Vagina (tissue), 2 donors: Measurements from ENCODE around the gene CAP2.
"Not testable (repeated sequence)": the region's sequence is repeated elsewhere in the genome, so short reads cannot be mapped to it uniquely, and the experiment has no call there.

Experiments
- CTCF ChIP-seq, 3 experiments: fragments of 450-650 bp in 2 of 3; fragments of 200-600 bp in 1 of 3; sonication (generic) in 1 of 3; IDR thresholded peaks; one replicate each; pipeline ENCODE4 v1.5.1; 2017 to 2019; ENCODE audit warnings: antibody characterized with exemption in 3 of 3, mild to moderate bottlenecking in 2 of 3, moderate library complexity in 2 of 3
- POLR2A ChIP-seq, 2 donors: fragments of 450-650 bp; IDR thresholded peaks; one replicate each; pipeline ENCODE4 v1.6.1; 2017; ENCODE audit warnings: antibody characterized with exemption in 2 of 2, mild to moderate bottlenecking in 2 of 2, moderate library complexity in 2 of 2
- POLR2AphosphoS5 ChIP-seq, 2 donors: sonication (generic); formaldehyde crosslinking; IDR thresholded peaks; one replicate each; pipeline ENCODE4 v1.9.0; 2017; ENCODE audit warnings: antibody characterized with exemption in 2 of 2, mild to moderate bottlenecking in 2 of 2, low read depth in 1 of 2; ENCODE audit not compliant: insufficient read depth in 1 of 2

DNA sequence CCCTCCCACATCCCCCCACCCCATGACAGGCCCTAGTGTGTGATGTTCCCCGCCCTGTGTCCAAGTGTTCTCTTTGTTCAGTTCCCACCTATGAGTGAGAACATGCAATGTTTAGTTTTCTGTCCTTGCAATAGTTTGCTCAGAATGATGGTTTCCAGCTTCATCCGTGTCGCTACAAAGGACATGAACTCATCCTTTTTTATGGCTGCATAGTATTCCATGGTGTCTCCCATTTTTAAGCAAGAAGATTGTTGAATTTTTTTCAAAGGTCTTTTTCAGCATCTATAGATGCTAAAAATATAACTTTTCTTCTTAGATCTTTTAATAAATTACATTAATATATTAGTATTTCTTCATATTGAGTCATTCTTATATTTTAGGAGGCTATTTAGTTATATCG, 47.4 kb downstream of the CAP2 start:
- TF ChIP-seq POLR2A (IDR thresholded peaks at IDR 0.05); CTCF (IDR thresholded peaks at IDR 0.05); POLR2AphosphoS5 (IDR thresholded peaks at IDR 0.05; ENCODE audit: insufficient read depth in 1 of 2, low read depth in 1 of 2): not testable (repeated sequence)
